ENCODE data around the gene EEIG1. TPM values are rescaled to one million over a fixed set of nuclear protein-coding genes. Genes with fewer than 3 reads are reported as not detected.
A peak's percentile ranks its signal among the peaks of the same experiment; 100 is the strongest.

The EEIG1 gene
- total and polyA plus RNA-seq, 10 of the 15 experiments (the other 5 are each of a cell fraction or from before 2014, with no cell fraction given), result 1.2 to 75.9 (median 9.0) TPM

GRCh38 chr9:127970401-127971313, 10.1 kb downstream of the EEIG1 start (continued):
- no peak for TF ChIP-seq SREBF1 (IDR thresholded peaks at IDR 0.05; ENCODE audit: low read length)
- TF ChIP-seq NR2C2 (IDR thresholded peaks at IDR 0.05; ENCODE audit: borderline replicate concordance, control insufficient read depth, insufficient read length, low read depth), result no peak
- no peak for TF ChIP-seq HDAC6 (IDR thresholded peaks at IDR 0.05; ENCODE audit: unreplicated experiment)
- TF ChIP-seq GABPA (IDR thresholded peaks at IDR 0.05; ENCODE audit: low read depth), result no peak
- TF ChIP-seq IRF4 (IDR thresholded peaks at IDR 0.05; ENCODE audit: low read depth, low read length), result peak; percentile 97
- no peak for TF ChIP-seq RAD21 (IDR thresholded peaks at IDR 0.05; ENCODE audit: insufficient read depth, low read depth, low read length)
- no peak for TF ChIP-seq KDM1A (IDR thresholded peaks at IDR 0.05; ENCODE audit: borderline replicate concordance)
- TF ChIP-seq TBL1XR1 (IDR thresholded peaks at IDR 0.05; ENCODE audit: low read depth, low read length), result peak; percentile 73
- peak; percentile 94 for TF ChIP-seq NR2F1 (conservative IDR thresholded peaks at IDR 0.05)
- TF ChIP-seq BCL3 (IDR thresholded peaks at IDR 0.05; ENCODE audit: borderline replicate concordance, insufficient read depth, low read depth, low read length, poor library complexity, severe bottlenecking), result peak; percentile 48
- peak; percentile 83; the same call in 1 of the 2 replicates for TF ChIP-seq MLLT1 (IDR thresholded peaks at IDR 0.05)
- peak; percentile 47; the same call in 1 of the 2 replicates for TF ChIP-seq HDGF (IDR thresholded peaks at IDR 0.05)
- TF ChIP-seq ATF7 (IDR thresholded peaks at IDR 0.05; ENCODE audit: low read depth), result peak; percentile 89
- peak; percentile 54 for TF ChIP-seq ZNF687 (IDR thresholded peaks at IDR 0.05)
- peak; percentile 54; the same call in 1 of the 2 replicates for TF ChIP-seq CHD2 (IDR thresholded peaks at IDR 0.05; ENCODE audit: borderline replicate concordance, low read depth, low read length)
- TF ChIP-seq HDAC2 (IDR thresholded peaks at IDR 0.05), result no peak
- TF ChIP-seq REST (IDR thresholded peaks at IDR 0.05; ENCODE audit: low read depth, low read length), result no peak
